ENCODE data around the gene LINC00305. TPM values are rescaled to one million over a fixed set of nuclear protein-coding genes. Genes with fewer than 3 reads are reported as not detected.

LINC00305 gene
- polyA plus RNA-seq = not detected

DNA sequence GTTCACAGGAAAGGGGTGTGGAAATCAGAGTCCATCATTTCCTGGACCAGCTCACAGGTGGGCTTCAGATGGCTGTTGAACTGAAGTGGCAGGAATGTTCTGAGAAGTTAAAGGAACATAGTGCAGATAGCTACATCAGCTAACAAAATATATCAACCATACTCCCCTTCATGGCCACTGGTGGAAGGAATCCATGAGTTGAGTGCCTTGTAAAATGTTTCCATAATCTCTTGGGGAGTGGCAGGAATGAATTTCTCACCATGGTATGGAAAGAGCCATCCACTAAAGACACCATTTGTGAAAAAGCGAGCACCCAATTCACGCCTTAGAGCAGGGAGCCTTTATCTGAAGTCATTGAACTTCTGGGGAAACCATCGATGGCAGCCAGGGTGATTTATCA, at the start of gene LINC00305:
Gene LINC00305, minus strand, starts transcription at position 101 of the 400 bp plus-strand sequence.
- no peak within 1 kb of the TSS for H3K27ac Mint-ChIP-seq
- H3K4me3 Mint-ChIP-seq = no peak within 1 kb of the TSS

DNA sequence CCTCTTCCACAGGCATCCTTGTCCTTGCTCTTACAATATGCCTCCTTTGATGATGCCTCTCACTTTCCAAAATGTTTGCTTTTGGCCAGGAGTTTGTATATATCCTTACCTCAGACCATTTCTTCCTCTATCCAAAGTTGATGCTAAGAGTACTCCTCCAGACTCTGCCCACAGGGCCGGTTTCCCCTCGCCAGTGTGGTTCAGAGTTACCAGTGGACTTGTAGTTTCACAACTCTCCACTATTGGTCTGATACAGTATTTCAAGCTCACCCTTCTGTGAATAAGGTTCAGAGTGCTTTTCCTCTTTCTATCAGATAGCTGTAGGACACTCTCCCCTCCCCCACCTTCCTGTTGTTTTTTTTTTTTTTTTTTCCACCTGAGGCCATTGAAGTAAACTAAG, 42.2 kb upstream of the LINC00305 start:
- H3K4me3 Mint-ChIP-seq = no peak overlapping the region
- no peaks in the 10 kb centered on the region for H3K4me1 Mint-ChIP-seq
- no peak overlapping the region for H3K27ac Mint-ChIP-seq
- DNase-seq = no peak
- H3K27me3 Mint-ChIP-seq (ENCODE audit: low read depth in 3 of 3) = peaks cover 0 to 1% (median 0%) of the 10 kb centered on the region in 3 donors
- no peaks in the 10 kb centered on the region for H3K36me3 Mint-ChIP-seq
- H3K9me3 Mint-ChIP-seq = peaks cover 0 to 11% (median 4%) of the 10 kb centered on the region in 6 donors

More for the DNA sequence above, at the start of gene LINC00305:
- no peak for DNase-seq
- Mint-ChIP-seq H3K4me1 (no peaks in the 10 kb centered on the region), H3K9me3 (peaks cover 0 to 5% (median 0%) of the 10 kb centered on the region in 6 donors), H3K27me3 (ENCODE audit: low read depth in 3 of 3) (no peaks in the 10 kb centered on the region), H3K36me3 (no peaks in the 10 kb centered on the region)

DNA sequence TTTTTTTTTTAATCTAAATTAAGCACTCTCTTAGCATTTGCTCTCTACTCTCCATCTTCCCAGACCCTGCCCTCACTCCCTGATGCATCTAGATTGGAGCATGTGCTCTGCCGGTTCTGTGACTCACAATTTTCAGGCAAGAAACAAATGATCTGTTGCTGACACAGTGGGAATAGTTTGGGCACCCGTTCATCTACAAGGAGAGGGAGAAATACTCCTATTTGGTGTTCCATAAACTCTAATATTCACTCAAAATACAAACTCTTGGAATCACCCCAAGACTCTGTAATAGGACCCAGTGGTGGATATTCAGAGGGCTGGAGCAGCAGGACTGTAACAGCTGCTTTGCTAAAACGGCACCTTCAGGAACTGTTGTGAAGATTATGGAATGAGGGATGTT, 37.1 kb upstream of the LINC00305 start:
- Mint-ChIP-seq H3K27me3 (ENCODE audit: low read depth in 3 of 3) (peaks cover 0 to 2% (median 2%) of the 10 kb centered on the region in 3 donors), H3K9me3 (peaks cover 0 to 12% (median 7%) of the 10 kb centered on the region in 6 donors), H3K4me1 (no peaks in the 10 kb centered on the region), H3K4me3 (no peak overlapping the region), H3K36me3 (no peaks in the 10 kb centered on the region), H3K27ac (no peak overlapping the region)
- DNase-seq = no peak

DNA sequence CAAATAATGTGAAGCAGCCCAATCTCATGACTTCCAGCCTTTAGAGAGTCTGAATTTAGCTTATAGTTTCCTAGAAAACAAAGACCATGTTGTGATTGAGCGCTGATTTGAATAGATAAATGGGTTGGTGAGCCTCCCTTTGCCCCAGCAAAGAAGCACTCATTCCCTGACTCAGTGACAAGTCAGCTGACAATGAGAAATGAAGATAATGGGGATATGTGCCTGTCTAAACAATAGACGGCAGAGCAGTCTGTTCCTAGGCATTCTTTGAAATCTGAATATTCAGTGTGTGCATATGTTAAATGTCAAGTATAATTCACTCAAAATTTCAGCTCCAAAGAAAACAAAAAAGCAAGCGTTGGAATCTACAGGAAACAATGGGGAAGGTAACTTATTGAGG, 34.8 kb upstream of the LINC00305 start:
- Mint-ChIP-seq H3K9me3 (peaks cover 0 to 7% (median 4%) of the 10 kb centered on the region in 6 donors), H3K36me3 (no peaks in the 10 kb centered on the region), H3K4me1 (no peaks in the 10 kb centered on the region), H3K27ac (no peak overlapping the region), H3K27me3 (ENCODE audit: low read depth in 3 of 3) (peaks cover 2% of the 10 kb centered on the region in 3 donors), H3K4me3 (no peak overlapping the region)
- no peak for DNase-seq

DNA sequence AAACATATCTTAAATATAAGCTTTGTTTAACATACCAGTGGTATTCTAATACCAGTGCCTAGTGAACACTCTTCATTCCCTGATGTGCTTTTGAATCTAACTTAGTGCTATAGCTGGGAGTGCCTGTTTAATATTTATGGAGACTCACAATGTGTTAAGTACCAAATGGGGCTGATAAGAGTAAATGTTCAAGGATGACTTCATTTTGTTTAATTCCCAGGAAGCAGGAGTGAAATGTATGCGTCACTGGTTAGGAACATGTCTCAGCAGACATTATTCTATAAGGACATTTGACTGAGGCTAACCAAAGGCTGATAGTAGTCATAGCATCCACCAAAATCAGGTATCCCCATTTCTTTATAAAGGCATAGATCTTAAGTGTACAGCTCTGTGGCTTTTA, 31.7 kb upstream of the LINC00305 start:
- Mint-ChIP-seq H3K36me3 (no peaks in the 10 kb centered on the region), H3K4me1 (no peaks in the 10 kb centered on the region), H3K9me3 (peaks cover 0 to 10% (median 4%) of the 10 kb centered on the region in 6 donors), H3K27ac (no peak overlapping the region), H3K27me3 (ENCODE audit: low read depth in 3 of 3) (peaks cover 0 to 2% (median under 1%) of the 10 kb centered on the region in 3 donors), H3K4me3 (no peak overlapping the region)
- DNase-seq = no peak

DNA sequence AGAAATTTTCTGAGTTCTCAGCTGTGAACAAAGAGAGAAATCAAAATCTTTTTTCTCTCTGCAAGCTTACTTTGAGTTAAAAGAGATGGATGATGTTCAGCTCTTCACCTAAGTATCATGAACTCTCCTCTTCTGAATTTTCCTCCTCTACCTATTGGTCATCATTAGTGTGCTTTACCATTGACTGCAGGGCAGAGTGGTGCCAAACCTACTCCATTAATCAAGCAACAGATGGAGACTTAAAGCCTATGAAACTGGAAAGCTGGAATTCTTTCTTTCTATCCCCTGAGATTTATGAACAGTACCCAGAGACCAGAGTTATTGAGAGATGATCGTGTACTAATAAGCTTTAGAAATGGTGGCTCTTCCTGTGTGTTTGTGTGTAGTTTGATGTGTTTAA, 31.3 kb upstream of the LINC00305 start:
- no peak overlapping the region for H3K27ac Mint-ChIP-seq
- peaks cover 0 to 10% (median 5%) of the 10 kb centered on the region in 6 donors for H3K9me3 Mint-ChIP-seq
- DNase-seq = no peak
- H3K36me3 Mint-ChIP-seq = no peaks in the 10 kb centered on the region
- H3K4me3 Mint-ChIP-seq = no peak overlapping the region
- H3K4me1 Mint-ChIP-seq = no peaks in the 10 kb centered on the region
- H3K27me3 Mint-ChIP-seq (ENCODE audit: low read depth in 3 of 3) = peaks cover 0 to 2% (median 0%) of the 10 kb centered on the region in 3 donors

DNA sequence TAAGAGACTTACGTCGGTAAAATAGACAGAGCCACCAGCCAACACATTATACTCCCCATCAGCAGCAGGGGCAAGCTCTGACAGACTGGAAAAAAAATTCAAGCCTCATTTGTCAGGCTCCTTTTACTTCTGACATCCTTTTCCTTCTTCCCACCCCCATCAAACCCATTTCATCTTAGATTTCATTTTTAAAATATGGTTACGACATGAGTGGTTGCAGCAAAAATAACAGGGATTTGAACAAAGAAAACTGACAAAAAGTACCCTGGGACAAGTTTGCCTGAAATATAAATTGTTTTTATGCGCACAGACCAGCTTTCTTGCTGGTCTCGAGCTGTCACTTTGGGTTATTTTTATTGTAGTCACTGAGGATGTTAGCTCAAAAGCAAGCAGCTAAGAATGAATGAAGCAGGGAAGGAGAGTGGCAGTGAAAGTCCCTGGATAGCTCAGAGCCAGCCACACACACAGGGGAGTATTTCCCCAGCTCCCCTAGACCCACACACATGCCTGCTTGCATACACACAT, 30.7 kb upstream of the LINC00305 start:
- Mint-ChIP-seq H3K4me1 (no peaks in the 10 kb centered on the region), H3K9me3 (peaks cover 0 to 10% (median 5%) of the 10 kb centered on the region in 6 donors), H3K36me3 (no peaks in the 10 kb centered on the region), H3K27me3 (ENCODE audit: low read depth in 3 of 3) (peaks cover 0 to 2% (median 0%) of the 10 kb centered on the region in 3 donors), H3K27ac (no peak overlapping the region), H3K4me3 (no peak overlapping the region)
- DNase-seq = no peak

DNA sequence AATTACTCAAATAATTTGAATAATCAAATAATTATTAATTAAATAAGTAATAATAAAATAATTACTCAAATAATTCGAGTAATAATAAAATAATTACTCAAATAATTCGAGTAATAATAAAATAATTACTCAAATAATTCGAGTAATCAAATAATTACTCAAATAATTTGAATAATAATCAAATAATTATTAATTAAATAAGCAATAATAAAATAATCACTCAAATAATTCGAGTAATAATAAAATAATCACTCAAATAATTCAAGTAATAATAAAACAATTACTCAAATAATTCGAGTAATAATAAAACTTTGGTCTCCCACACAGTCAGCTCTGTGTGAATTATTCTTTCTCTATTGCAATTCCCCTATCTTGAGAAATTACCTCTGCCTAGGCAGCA, 30.0 kb upstream of the LINC00305 start:
- H3K9me3 Mint-ChIP-seq = peaks cover 0 to 9% (median 6%) of the 10 kb centered on the region in 6 donors
- H3K36me3 Mint-ChIP-seq = no peaks in the 10 kb centered on the region
- DNase-seq = no peak
- H3K4me1 Mint-ChIP-seq = no peaks in the 10 kb centered on the region
- no peak overlapping the region for H3K4me3 Mint-ChIP-seq
- no peak overlapping the region for H3K27ac Mint-ChIP-seq
- H3K27me3 Mint-ChIP-seq (ENCODE audit: low read depth in 3 of 3) = peaks cover 0 to 2% (median 0%) of the 10 kb centered on the region in 3 donors

DNA sequence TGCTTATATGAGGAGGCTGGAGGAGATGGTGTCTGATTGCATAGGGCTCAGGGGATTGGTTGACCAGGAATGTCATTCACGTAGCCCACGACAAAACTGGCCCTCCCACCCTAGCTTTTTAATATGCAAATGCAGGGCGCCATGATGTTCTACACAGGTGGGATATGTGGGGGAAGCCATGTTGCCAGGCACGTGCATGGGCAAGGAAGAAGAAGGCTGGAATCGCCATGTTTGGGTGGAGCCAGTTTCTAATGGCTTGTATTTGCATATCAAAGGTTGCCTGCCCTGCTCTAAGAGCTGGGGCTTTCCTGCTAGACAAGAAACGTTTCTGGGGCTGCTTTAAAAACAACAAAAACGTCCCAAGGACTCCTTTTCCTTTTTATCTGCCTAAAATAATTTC, 26.5 kb upstream of the LINC00305 start:
- no peak for DNase-seq
- H3K36me3 Mint-ChIP-seq = no peaks in the 10 kb centered on the region
- H3K27ac Mint-ChIP-seq = no peak overlapping the region
- H3K4me3 Mint-ChIP-seq = no peak overlapping the region
- H3K4me1 Mint-ChIP-seq = no peaks in the 10 kb centered on the region
- peaks cover 2 to 10% (median 5%) of the 10 kb centered on the region in 6 donors for H3K9me3 Mint-ChIP-seq
- peaks cover 0 to 2% (median 0%) of the 10 kb centered on the region in 3 donors for H3K27me3 Mint-ChIP-seq (ENCODE audit: low read depth in 3 of 3)

DNA sequence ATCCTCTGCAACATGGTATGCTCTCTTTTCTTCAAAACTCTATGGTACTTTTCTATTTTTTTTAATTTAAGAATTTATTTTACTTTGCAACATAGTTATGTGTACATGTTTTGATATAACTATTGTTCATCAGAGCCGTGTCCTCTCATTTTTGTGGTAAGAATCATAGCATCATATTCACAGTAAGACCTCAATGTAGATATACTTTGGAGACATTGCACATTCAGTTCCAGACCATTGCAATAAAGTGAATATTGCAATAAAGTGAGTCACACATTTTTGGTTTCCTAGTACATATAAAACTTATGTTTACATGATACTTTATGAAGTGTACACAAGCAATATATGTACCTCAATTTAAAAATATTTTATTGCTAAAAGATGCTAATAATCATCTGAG, 22.7 kb upstream of the LINC00305 start:
- H3K27ac Mint-ChIP-seq = no peak overlapping the region
- DNase-seq = no peak
- no peaks in the 10 kb centered on the region for H3K27me3 Mint-ChIP-seq (ENCODE audit: low read depth in 3 of 3)
- H3K4me3 Mint-ChIP-seq = no peak overlapping the region
- H3K9me3 Mint-ChIP-seq = peaks cover 0 to 11% (median 7%) of the 10 kb centered on the region in 6 donors
- no peaks in the 10 kb centered on the region for H3K4me1 Mint-ChIP-seq
- no peaks in the 10 kb centered on the region for H3K36me3 Mint-ChIP-seq

DNA sequence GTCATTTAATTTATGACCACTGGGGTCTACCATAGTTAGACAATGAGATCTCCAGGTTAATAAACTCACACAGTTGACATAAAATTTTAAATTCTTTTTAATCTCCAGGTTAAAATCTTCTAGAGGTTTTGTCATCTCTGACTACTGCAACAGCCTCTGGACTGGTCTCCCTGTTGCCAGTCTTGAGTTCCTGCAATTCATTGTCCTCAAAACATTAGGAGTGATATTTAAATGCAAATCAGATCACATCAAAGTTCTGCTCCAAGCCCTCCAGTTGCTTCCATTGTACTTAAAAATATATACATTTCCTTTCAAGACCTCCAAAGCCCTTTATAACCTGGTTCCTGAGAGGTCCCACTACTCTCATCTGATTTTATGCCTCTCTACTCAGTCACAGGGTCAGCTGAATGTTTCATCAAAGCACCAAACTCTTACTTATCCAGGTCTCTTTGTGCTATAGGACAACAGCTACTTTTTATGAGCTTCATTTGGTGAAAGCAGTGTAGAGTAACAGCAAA, 18.6 kb upstream of the LINC00305 start:
- Mint-ChIP-seq H3K36me3 (no peaks in the 10 kb centered on the region), H3K4me1 (no peaks in the 10 kb centered on the region), H3K27me3 (ENCODE audit: low read depth in 3 of 3) (no peaks in the 10 kb centered on the region), H3K9me3 (peaks cover 0 to 7% (median 3%) of the 10 kb centered on the region in 6 donors), H3K4me3 (no peak overlapping the region), H3K27ac (no peak overlapping the region)
- no peak for DNase-seq

DNA sequence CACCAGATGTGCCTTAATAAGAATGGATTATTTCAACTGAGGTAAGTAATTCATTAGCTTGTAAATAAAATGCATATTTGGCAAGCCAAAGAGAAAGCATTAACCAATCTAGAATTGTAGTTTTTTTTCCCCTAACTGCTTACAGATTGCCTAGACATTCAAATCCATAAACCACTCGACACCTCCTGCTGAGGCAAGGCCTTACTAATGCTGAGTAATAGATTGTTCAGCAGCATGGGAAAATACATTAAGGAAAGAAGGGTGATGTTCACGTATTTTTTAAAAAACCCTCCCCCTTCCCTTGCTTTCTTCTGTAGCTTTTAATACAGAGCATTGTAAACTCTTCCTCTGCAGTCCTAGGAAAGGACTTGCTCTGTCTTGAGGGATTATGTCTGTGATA, 17.0 kb upstream of the LINC00305 start:
- peaks cover 0 to 5% (median 3%) of the 10 kb centered on the region in 6 donors for H3K9me3 Mint-ChIP-seq
- H3K4me3 Mint-ChIP-seq = no peak overlapping the region
- no peaks in the 10 kb centered on the region for H3K4me1 Mint-ChIP-seq
- H3K27ac Mint-ChIP-seq = no peak overlapping the region
- no peaks in the 10 kb centered on the region for H3K27me3 Mint-ChIP-seq (ENCODE audit: low read depth in 3 of 3)
- H3K36me3 Mint-ChIP-seq = no peaks in the 10 kb centered on the region
- DNase-seq = no peak

DNA sequence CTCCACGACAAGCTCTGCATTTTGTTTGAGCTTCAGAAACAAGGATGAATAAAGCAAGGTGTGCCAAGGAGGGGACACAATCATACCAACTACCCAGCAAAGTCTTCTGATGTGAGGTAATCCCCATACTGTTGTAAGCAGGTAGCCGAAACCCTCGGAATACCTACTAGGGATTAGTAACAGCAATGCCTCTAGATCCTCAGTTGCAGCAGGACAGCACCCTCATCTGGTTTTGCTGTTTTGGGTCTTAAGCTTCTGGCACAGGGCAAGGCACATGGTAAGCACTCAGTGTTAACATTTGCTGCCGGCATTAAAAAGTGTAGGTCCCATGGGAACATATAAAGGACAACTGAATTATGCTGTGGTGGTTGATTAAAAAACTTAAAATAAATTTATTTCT, 16.0 kb upstream of the LINC00305 start:
- Mint-ChIP-seq H3K27me3 (ENCODE audit: low read depth in 3 of 3) (no peaks in the 10 kb centered on the region), H3K4me3 (no peak overlapping the region), H3K27ac (no peak overlapping the region), H3K9me3 (peaks cover 0 to 5% (median 3%) of the 10 kb centered on the region in 6 donors), H3K4me1 (no peaks in the 10 kb centered on the region), H3K36me3 (no peaks in the 10 kb centered on the region)
- DNase-seq = no peak

DNA sequence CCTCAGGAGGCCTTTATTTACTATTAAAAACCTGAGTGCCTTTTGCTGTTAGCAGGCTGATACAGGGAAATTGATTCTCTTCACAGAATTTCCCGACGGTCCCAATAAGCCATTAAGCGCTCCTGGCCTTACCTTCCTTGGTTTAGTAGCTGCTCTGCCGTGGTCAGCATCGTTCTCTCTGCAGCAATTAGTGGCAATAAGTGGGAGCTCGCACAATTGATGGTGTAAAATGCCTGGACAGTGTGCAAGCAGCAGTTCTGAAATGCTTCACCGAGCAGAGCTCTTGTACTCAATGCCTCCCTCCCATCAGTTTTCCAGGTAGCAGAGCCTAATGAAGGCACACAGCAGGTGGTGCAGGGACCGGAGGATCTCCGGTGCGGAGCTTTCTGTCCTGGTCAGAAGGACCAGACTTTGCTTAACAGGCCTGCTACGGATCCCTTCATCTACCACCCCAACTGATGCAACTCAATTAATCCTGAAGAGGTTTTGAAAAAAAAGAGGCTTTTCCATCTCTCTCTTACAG, 1.1 kb upstream of the LINC00305 start:
- Mint-ChIP-seq H3K4me3 (no peak overlapping the region), H3K27ac (no peak overlapping the region), H3K9me3 (peaks cover 0 to 5% (median 0%) of the 10 kb centered on the region in 6 donors), H3K4me1 (no peaks in the 10 kb centered on the region), H3K36me3 (no peaks in the 10 kb centered on the region), H3K27me3 (ENCODE audit: low read depth in 3 of 3) (no peaks in the 10 kb centered on the region)
- no peak for DNase-seq

DNA sequence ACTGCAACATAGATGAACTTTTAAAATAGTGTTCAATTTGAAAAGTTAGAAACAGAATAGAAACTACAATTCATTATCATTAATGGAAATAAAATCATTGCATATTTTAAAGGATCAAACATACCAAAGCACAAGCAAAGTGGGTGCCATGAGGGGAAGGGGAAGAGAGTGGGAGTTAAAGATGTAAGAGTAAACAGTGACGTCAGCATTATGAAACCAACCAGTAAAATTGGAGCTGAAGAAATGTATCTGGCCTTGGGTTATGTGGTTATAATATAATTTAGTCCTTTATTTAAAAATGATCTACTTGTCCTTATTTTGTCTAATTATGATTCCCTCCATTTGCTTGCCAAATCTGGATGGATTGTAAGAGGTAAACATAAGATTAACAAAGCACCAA, 6.0 kb downstream of the LINC00305 start:
- Mint-ChIP-seq H3K4me1 (no peaks in the 10 kb centered on the region), H3K27me3 (ENCODE audit: low read depth in 3 of 3) (peaks cover 0 to 3% (median 2%) of the 10 kb centered on the region in 3 donors), H3K36me3 (no peaks in the 10 kb centered on the region), H3K9me3 (peaks cover 0 to 9% (median 2%) of the 10 kb centered on the region in 6 donors), H3K27ac (no peak overlapping the region), H3K4me3 (no peak overlapping the region)
- no peak for DNase-seq
